Measurements from ENCODE around the gene MICAL3. TPM values are rescaled to one million over a fixed set of nuclear protein-coding genes. Genes with fewer than 3 reads are reported as not detected.
A peak's percentile ranks its signal among the peaks of the same experiment; 100 is the strongest.
"Not testable (repeated sequence)": the region's sequence is repeated elsewhere in the genome, so short reads cannot be mapped to it uniquely, and the experiment has no call there.

Gene MICAL3
- total RNA-seq (2021; ENCODE audit: unreplicated experiment), result 47.1 TPM
- polyA plus RNA-seq (2012; ENCODE audit: insufficient read length), result 26.1 TPM
- percentile 68 among the genes with signal in this experiment for Bru-seq, nascent RNA
- percentile 63 among the genes with signal in this experiment for BruChase-seq, experiment 1, labeled RNA remaining after a 2-hour chase
- percentile 69 among the genes with signal in this experiment for BruChase-seq, experiment 2, labeled RNA remaining after a 6-hour chase
- long read RNA-seq, partial matches to known transcripts, result 5 of 15 reads
- long read RNA-seq, other reads (novel, unspliced or antisense), result 8 of 15 reads

GRCh38 chr22:18024276-18024939, at the start of gene MICAL3:
Gene MICAL3, minus strand, starts transcription at chr22:18024561. Its CDS starts 117,749 bp downstream, at chr22:17906812.
- in situ Hi-C loops (cut with HindIII; ENCODE audit: low pct_unique_long_range_greater_than_20kb, low sequenced_read_pairs) (no loop called here), intact Hi-C loops (cut with micrococcal nuclease; ENCODE audit: unreplicated experiment) (loop anchor here (10.0 kb wide), 1 partner anchor 190 kb away; no protein-coding TSS in a partner anchor)
- Histone ChIP-seq H3K4me1 (ENCODE audit: control insufficient read depth, insufficient read depth, low read length) (peaks cover 3% of the 10 kb centered on the region), H3K27me3 (ENCODE audit: control insufficient read depth, insufficient read depth, low read length) (no peaks in the 10 kb centered on the region), H3K27ac (ENCODE audit: low read length) (peak within 1 kb of the TSS; percentile 34; the same call in 1 of the 2 replicates), H3K36me3 (ENCODE audit: control insufficient read depth, insufficient read depth, low read length) (no peaks in the 10 kb centered on the region; the same call in 1 of the 2 replicates), H3K4me3 (ENCODE audit: low read depth in 2 of 2, low read length in 2 of 2) (peak within 1 kb of the TSS; percentile 65 to 81), H3K9me3 (ENCODE audit: control insufficient read depth, insufficient read depth, low read depth, low read length) (no peaks in the 10 kb centered on the region)
- peak; percentile 88 for TF ChIP-seq CTCF (IDR thresholded peaks at IDR 0.05)
- no peak for TF ChIP-seq SIN3A (IDR thresholded peaks at IDR 0.05; ENCODE audit: borderline replicate concordance, insufficient read depth, low read depth, low read length)
- BruUV-seq (replicated peaks), result no TSS peak
- ChIA-PET POLR2A (no interaction called here), CTCF (interaction anchor here (0.6 kb wide), 2 partner anchors 112 to 304 kb away, joined by 3 to 4 read pairs; no protein-coding TSS in a partner anchor)
- ATAC-seq, result peak; percentile 93
- no peak for DNase-seq (ENCODE audit: low read depth, low spot score)

GRCh38 chr22:18073927-18074326, 49.6 kb upstream of the MICAL3 start:
- in situ Hi-C loops (cut with HindIII; ENCODE audit: low pct_unique_long_range_greater_than_20kb, low sequenced_read_pairs); DNase-seq (ENCODE audit: low read depth, low spot score); intact Hi-C loops (cut with micrococcal nuclease; ENCODE audit: unreplicated experiment); POLR2A ChIA-PET; CTCF ChIA-PET; BruUV-seq (replicated peaks); H3K4me3 ChIP-seq (ENCODE audit: low read depth in 2 of 2, low read length in 2 of 2); H3K36me3 ChIP-seq (ENCODE audit: control insufficient read depth, insufficient read depth, low read length); ATAC-seq; H3K27ac ChIP-seq (ENCODE audit: low read length); H3K27me3 ChIP-seq (ENCODE audit: control insufficient read depth, insufficient read depth, low read length); H3K4me1 ChIP-seq (ENCODE audit: control insufficient read depth, insufficient read depth, low read length); H3K9me3 ChIP-seq (ENCODE audit: control insufficient read depth, insufficient read depth, low read depth, low read length): not testable (repeated sequence)

- no peak for ATAC-seq
- BruUV-seq (replicated peaks), result no TSS peak
- in situ Hi-C loops (cut with HindIII; ENCODE audit: low pct_unique_long_range_greater_than_20kb, low sequenced_read_pairs), result no loop called here
- intact Hi-C loops (cut with micrococcal nuclease; ENCODE audit: unreplicated experiment), result no loop called here
- ChIA-PET CTCF (no interaction called here), POLR2A (no interaction called here)
- peaks cover 2% of the 10 kb centered on the region; the same call in 1 of the 2 replicates for H3K36me3 ChIP-seq (ENCODE audit: control insufficient read depth, insufficient read depth, low read length)
- no peaks in the 10 kb centered on the region for H3K27me3 ChIP-seq (ENCODE audit: control insufficient read depth, insufficient read depth, low read length)
- no peak for DNase-seq (ENCODE audit: low read depth, low spot score)
- H3K27ac ChIP-seq (ENCODE audit: low read length), result no peak overlapping the region
- H3K4me3 ChIP-seq (ENCODE audit: low read depth in 2 of 2, low read length in 2 of 2), result no peak overlapping the region
- TF ChIP-seq POLR2AphosphoS5 (IDR thresholded peaks at IDR 0.05; ENCODE audit: low read depth, low read length) (no peak), TCF7L2 (IDR thresholded peaks at IDR 0.05; ENCODE audit: low read depth, low read length) (no peak), REST (IDR thresholded peaks at IDR 0.05; ENCODE audit: insufficient read depth in 1 of 2, low read depth in 2 of 2, low read length in 1 of 2) (no peak), CTCF (IDR thresholded peaks at IDR 0.05) (no peak), SIN3A (IDR thresholded peaks at IDR 0.05; ENCODE audit: borderline replicate concordance, insufficient read depth, low read depth, low read length) (no peak)
- H3K9me3 ChIP-seq (ENCODE audit: control insufficient read depth, insufficient read depth, low read depth, low read length), result no peaks in the 10 kb centered on the region
- H3K4me1 ChIP-seq (ENCODE audit: control insufficient read depth, insufficient read depth, low read length), result peaks cover 7% of the 10 kb centered on the region
Observed at GRCh38 chr22:18073467-18073866, 49.1 kb upstream of the MICAL3 start.

Measured in Panc1 (cell line).